K562 (cell line): ENCODE data around the gene C2orf92. TPM values are rescaled to one million over a fixed set of nuclear protein-coding genes. Genes with fewer than 3 reads are reported as not detected.

Experiments
- ATAC-seq: fragments of 200-7000 bp; cut with Tn5 transposase; 3 replicates; pipeline ENCODE4 v1.9.1; 2020; ENCODE audit warnings: moderate library complexity
- BruUV-seq: library from RNA; stranded (reverse); fragments of 400-500 nt; replicated peaks from 2 replicates; lab custom pipeline; 2021; lab: Mats Ljungman, UMichigan
- CTCF ChIA-PET: fragments of 300-600 bp; formaldehyde crosslinking; extraction: SDS; loops from one replicate; lab custom pipeline; 2021; ENCODE audit warnings: low intra/inter-chr PET ratio; lab: Yijun Ruan, JAX
- POLR2A ChIA-PET: fragments of 300-600, 350-650 bp; sonication (Branson Sonifier 250); formaldehyde crosslinking; extraction: SDS; loops from one replicate; lab custom pipeline; 2021; ENCODE audit warnings: antibody characterized with exemption, inconsistent platforms; lab: Yijun Ruan, JAX
- DNase-seq, 4 experiments: peaks; one replicate each; pipeline versions ENCODE4 v3.0.0 to v3.0.0-alpha.2; 2011 to 2018; ENCODE audit warnings: low spot score in 3 of 4, mixed read lengths in 3 of 4; ENCODE audit errors: extremely low read depth in 1 of 4
- FAIRE-seq: peaks from 2 replicates; lab custom pipeline; 2011; peaks lifted over from hg19 to GRCh38; lab: Jason Lieb, UNC
- H2AFZ ChIP-seq: 2 replicates; pipeline ENCODE4 v1.6.0; 2011; ENCODE audit warnings: low read depth, low read length, control low read depth, inconsistent platforms
- H3K27ac ChIP-seq: fragments of 200-600 bp; 3 replicates; pipeline ENCODE4 v1.8.0; 2011; ENCODE audit warnings: low read depth, mild to moderate bottlenecking, control low read depth, inconsistent platforms, low read length, moderate library complexity, mixed read lengths; ENCODE audit errors: extremely low read depth
- H3K27me3 ChIP-seq, 2 experiments: fragments of 300-600 bp in 1 of 2; 2 replicates in 1 of 2; 3 replicates in 1 of 2; pipeline versions ENCODE4 v1.6.0 to v1.8.0; 2011; ENCODE audit warnings: inconsistent platforms in 2 of 2, low read length in 2 of 2, mild to moderate bottlenecking in 1 of 2, mixed read lengths in 1 of 2, moderate library complexity in 1 of 2; ENCODE audit not compliant: control insufficient read depth in 2 of 2, insufficient read depth in 2 of 2
- H3K36me3 ChIP-seq: fragments of 300-600 bp; 3 replicates; pipeline ENCODE4 v1.8.0; 2011; ENCODE audit warnings: mild to moderate bottlenecking, low read length, inconsistent platforms; ENCODE audit not compliant: control insufficient read depth, insufficient read depth
- H3K4me1 ChIP-seq, 2 experiments: fragments of 200-600 bp in 1 of 2; replicated peaks in 1 of 2; 2 replicates in 1 of 2; 3 replicates in 1 of 2; pipeline versions ENCODE4 v1.5.1 to v1.8.0; 2011; ENCODE audit warnings: inconsistent platforms in 2 of 2, low read length in 2 of 2, mild to moderate bottlenecking in 1 of 2, mixed read lengths in 1 of 2, moderate library complexity in 1 of 2; ENCODE audit not compliant: control insufficient read depth in 2 of 2, insufficient read depth in 2 of 2
- H3K4me2 ChIP-seq: 2 replicates; pipeline ENCODE4 v1.6.1; 2011; ENCODE audit warnings: low read length, control low read depth, inconsistent platforms, mixed read lengths; ENCODE audit not compliant: insufficient read depth
- H3K4me3 ChIP-seq: fragments of 200-600 bp; sonication (generic), shearing (Covaris generic); 2 replicates; pipeline ENCODE4 v1.5.1; 2016; ENCODE audit warnings: control low read depth, inconsistent platforms
- H3K79me2 ChIP-seq: fragments of 200-600 bp; 3 replicates; pipeline ENCODE4 v1.8.0; 2011; ENCODE audit warnings: low read length, inconsistent platforms; ENCODE audit not compliant: control insufficient read depth, insufficient read depth
- H3K9ac ChIP-seq, 2 experiments: 2 replicates each; pipeline versions ENCODE4 v1.6.0 to v1.6.1; 2011; ENCODE audit warnings: low read depth in 2 of 2, low read length in 2 of 2, control low read depth in 1 of 2, inconsistent platforms in 1 of 2, mild to moderate bottlenecking in 1 of 2, mixed read lengths in 1 of 2; ENCODE audit not compliant: insufficient read depth in 1 of 2
- H3K9me1 ChIP-seq: one replicate; pipeline ENCODE4 v1.6.0; 2011; ENCODE audit warnings: inconsistent platforms, mild to moderate bottlenecking, low read length, moderate library complexity; ENCODE audit not compliant: control insufficient read depth, insufficient read depth
- H3K9me3 ChIP-seq: replicated peaks from 2 replicates; pipeline ENCODE4 v1.5.1; 2011; ENCODE audit warnings: low read depth, low read length, inconsistent platforms; ENCODE audit not compliant: control insufficient read depth, insufficient read depth
- H4K20me1 ChIP-seq: replicated peaks from 2 replicates; pipeline ENCODE4 v1.6.1; 2011; ENCODE audit warnings: low read length, inconsistent platforms, mixed read lengths; ENCODE audit not compliant: control insufficient read depth, insufficient read depth
- CTCF ChIP-seq, 3 experiments: IDR thresholded peaks in 2 of 3; conservative IDR thresholded peaks in 1 of 3; 2 replicates each; pipeline ENCODE4 v1.5.1; 2011 to 2012; ENCODE audit warnings: low read length in 3 of 3, mild to moderate bottlenecking in 3 of 3, control low read depth in 2 of 3, improper control_type of control experiment in 1 of 3, inconsistent platforms in 1 of 3, low read depth in 1 of 3, mixed read lengths in 1 of 3, moderate library complexity in 1 of 3; ENCODE audit not compliant: insufficient read depth in 2 of 3
- DMBX1 ChIP-seq: fragments of 250-450 bp; sonication (Bioruptor Pico); IDR thresholded peaks from 2 replicates; pipeline ENCODE4 v1.8.0; 2022; ENCODE audit warnings: inconsistent platforms, mild to moderate bottlenecking, moderate library complexity, borderline replicate concordance
- JUND ChIP-seq, 2 experiments: IDR thresholded peaks; 2 replicates in 1 of 2; 3 replicates in 1 of 2; pipeline ENCODE4 v1.6.1; 2011; ENCODE audit warnings: borderline replicate concordance in 2 of 2, low read depth in 2 of 2, low read length in 2 of 2, improper control_type of control experiment in 1 of 2, missing biosample characterization in 1 of 2, missing genetic modification characterization in 1 of 2, missing genetic modification reagents in 1 of 2
- MAZ ChIP-seq, 2 experiments: fragments of 450-650 bp in 1 of 2; sonication (generic) in 1 of 2; formaldehyde crosslinking; IDR thresholded peaks in 1 of 2; conservative IDR thresholded peaks in 1 of 2; 2 replicates each; pipeline versions ENCODE4 v1.4.0 to v1.5.0; 2020; ENCODE audit warnings: mild to moderate bottlenecking in 1 of 2, missing genetic modification reagents in 1 of 2
- MNT ChIP-seq, 2 experiments: fragments of 450-650 bp; conservative IDR thresholded peaks; 2 replicates each; pipeline ENCODE4 v1.6.1; 2017; ENCODE audit warnings: mild to moderate bottlenecking in 2 of 2, moderate library complexity in 2 of 2
- MYC ChIP-seq, 2 experiments: fragments of 250-450 bp in 1 of 2; sonication (Bioruptor Pico) in 1 of 2; IDR thresholded peaks; 2 replicates each; pipeline versions ENCODE4 v1.5.1 to v1.6.1; 2012 to 2021; ENCODE audit warnings: low read depth in 2 of 2, borderline replicate concordance in 1 of 2, improper control_type of control experiment in 1 of 2, low read length in 1 of 2, mild to moderate bottlenecking in 1 of 2, moderate library complexity in 1 of 2
- NR2F6 ChIP-seq: fragments of 450-650 bp; formaldehyde crosslinking; IDR thresholded peaks from 2 replicates; pipeline ENCODE4 v1.4.0; 2020; ENCODE audit warnings: mild to moderate bottlenecking
- NR4A1 ChIP-seq, 2 experiments: fragments of 250-450 bp in 1 of 2; fragments of 450-650 bp in 1 of 2; sonication (Bioruptor Pico) in 1 of 2; IDR thresholded peaks; 2 replicates each; pipeline versions ENCODE4 v1.4.0 to v1.6.1; 2016 to 2020; ENCODE audit warnings: mild to moderate bottlenecking in 2 of 2, missing compliant biosample characterization in 1 of 2, missing genetic modification characterization in 1 of 2, moderate library complexity in 1 of 2
- RNF2 ChIP-seq: sonication (generic); IDR thresholded peaks from 2 replicates; pipeline ENCODE4 v1.6.1; 2016
- SMAD4 ChIP-seq: fragments of 250-450 bp; sonication (Bioruptor Pico); conservative IDR thresholded peaks from 2 replicates; pipeline ENCODE4 v1.8.0; 2021; ENCODE audit warnings: inconsistent platforms, mild to moderate bottlenecking, moderate library complexity
- TOE1 ChIP-seq, 2 experiments: fragments of 450-650 bp in 1 of 2; sonication (generic) in 1 of 2; formaldehyde crosslinking in 1 of 2; IDR thresholded peaks; 2 replicates each; pipeline versions ENCODE4 v1.7.1 to v1.8.0; 2016 to 2022; ENCODE audit warnings: borderline replicate concordance in 2 of 2, mild to moderate bottlenecking in 2 of 2, antibody characterized with exemption in 1 of 2, inconsistent platforms in 1 of 2, low read depth in 1 of 2, missing genetic modification reagents in 1 of 2, moderate library complexity in 1 of 2
- ZFX ChIP-seq: sonication (generic); formaldehyde crosslinking; IDR thresholded peaks from 2 replicates; pipeline ENCODE4 v1.8.0; 2022; ENCODE audit warnings: mild to moderate bottlenecking, missing genetic modification reagents, moderate library complexity
- ZNF766 ChIP-seq: fragments of 200-800 bp; sonication (Bioruptor generic); conservative IDR thresholded peaks from 2 replicates; pipeline ENCODE4 v1.6.1; 2016; ENCODE audit warnings: missing genetic modification characterization, missing compliant biosample characterization
- WGBS: fragments of 100-300 bp; shearing (Covaris generic); methylation state at CpG from one replicate; pipeline ENCODE4 v1.1.6; 2016; ENCODE audit warnings: low coverage, mixed read lengths; ENCODE audit not compliant: insufficient coverage; ENCODE audit errors: missing lambda C conversion rate; 5-methylcytosine and 5-hydroxymethylcytosine counted together
- in situ Hi-C: fragments of 300-500 bp; cut with MboI; formaldehyde crosslinking; loops from 4 replicates; pipeline ENCODE4 v1.15.0; 2018; ENCODE audit warnings: inconsistent platforms, mixed read lengths
- intact Hi-C: fragments of 100-400 bp; cut with micrococcal nuclease; formaldehyde crosslinking; loops from 2 replicates; pipeline ENCODE4 v1.14.2; 2022
- polyA plus RNA-seq, 8 experiments: library from polyadenylated mRNA; depleted of rRNA in 4 of 8; stranded (reverse) in 5 of 8; unstranded in 3 of 8; fragments of >200 nt; fragmentation: Nextera tagmentation in 2 of 8; fragmentation: Illumina TruSeq in 1 of 8; extraction: Ambion mirVana in 2 of 8; extraction: Trizol in 1 of 8; gene quantifications; 2 replicates each; pipeline versions ENCODE4 v1.2.1 to v1.2.3, GENCODE V29; 2011 to 2014; ENCODE audit warnings: inconsistent platforms in 1 of 8, missing spikeins in 1 of 8
- total RNA-seq, 7 experiments: library from RNA; depleted of rRNA in 6 of 7; stranded (reverse); fragments of >200 nt in 6 of 7; fragmentation: Illumina TruSeq in 2 of 7; extraction: Trizol in 2 of 7; gene quantifications; 2 replicates each; pipeline versions ENCODE4 v1.2.1 to v1.2.3, GENCODE V29; 2011 to 2021; ENCODE audit warnings: low replicate concordance in 1 of 7

The C2orf92 gene
- total and polyA plus RNA-seq, 9 of the 15 experiments (the other 6 are each of a cell fraction or from before 2014, with no cell fraction given), result 0.65 to 6.8 (median 3.6) TPM

- H3K9ac ChIP-seq, result peak overlapping the region in 1 of 2 experiments; percentile 16; a peak in 2 of 4 replicates
- intact Hi-C loops (loop anchor here (1.0 to 10.0 kb wide), 2 partner anchors 48 to 685 kb away; no protein-coding TSS in a partner anchor), in situ Hi-C loops (loop anchor here (5.0 kb wide), 1 partner anchor 103 kb away; no protein-coding TSS in a partner anchor)
- ChIA-PET POLR2A (interaction anchor here (0.8 to 4.4 kb wide), 5 partner anchors 9 to 109 kb away, joined by 3 to 17 read pairs (median 5); partner anchors contain the start of genes ACTR1B and COX5B), CTCF (interaction anchor here (0.6 to 7.4 kb wide), 5 partner anchors 36 to 685 kb away, joined by 3 to 198 read pairs (median 12); partner anchors contain the start of genes ACTR1B and ANKRD36B)
- H3K27ac ChIP-seq, result no peak overlapping the region
- peak; percentile 61 to 79 (median 67) for DNase-seq
- H3K27me3 ChIP-seq, result no peaks in the 10 kb centered on the region
- peaks cover 0 to 6% of the 10 kb centered on the region in 2 experiments; a peak in 2 of 5 replicates for H3K4me1 ChIP-seq
- H3K4me2 ChIP-seq, result no peak overlapping the region; the same call in 1 of the 2 replicates
- no peaks in the 10 kb centered on the region for H3K9me3 ChIP-seq
- no peaks in the 10 kb centered on the region for H4K20me1 ChIP-seq
- no peaks in the 10 kb centered on the region for H3K9me1 ChIP-seq
- BruUV-seq, result no TSS peak
- no peaks in the 10 kb centered on the region for H3K79me2 ChIP-seq
- peak; percentile 92 for ATAC-seq
- FAIRE-seq, result peak; percentile 92
- H3K4me3 ChIP-seq, result no peak overlapping the region
- peak overlapping the region; percentile 95 for H2AFZ ChIP-seq
- WGBS, result 17% methylated on average over 10 of the region's 11 CpGs
- H3K36me3 ChIP-seq, result no peaks in the 10 kb centered on the region
- TF ChIP-seq DMBX1 (CRISPR knock-in tag) (peak; percentile 62; the same call in 1 of the 2 replicates), JUND (IDR thresholded peaks at IDR 0.05; ENCODE audit: borderline replicate concordance, low read depth, low read length) (0 out of 2 replicates have a peak, but pooled peaks have one; percentile 30), JUND (tag; IDR thresholded peaks at IDR 0.05; ENCODE audit: borderline replicate concordance, low read depth, low read length) (no peak; the same call in 2 of the 3 replicates), NR2F6 (CRISPR knock-in tag) (no peak), TOE1 (IDR thresholded peaks at IDR 0.05; ENCODE audit: borderline replicate concordance) (no peak), TOE1 (CRISPR knock-in tag; IDR thresholded peaks at IDR 0.05; ENCODE audit: borderline replicate concordance, low read depth) (no peak), CTCF (IDR thresholded peaks at IDR 0.05 in 2 of 3, conservative IDR thresholded peaks at IDR 0.05 in 1 of 3; ENCODE audit: insufficient read depth in 2 of 3, low read depth in 1 of 3, low read length in 3 of 3) (peak; percentile 80 to 84 (median 82)), RNF2 (no peak), NR4A1 (CRISPR knock-in tag; IDR thresholded peaks at IDR 0.05) (no peak), NR4A1 (tag; IDR thresholded peaks at IDR 0.05) (0 out of 2 replicates have a peak, but pooled peaks have one; percentile 63), MAZ (CRISPR knock-in tag; conservative IDR thresholded peaks at IDR 0.05 in 1 of 2, IDR thresholded peaks at IDR 0.05 in 1 of 2) (0 out of 4 replicates have a peak, but pooled peaks of 1 of the 2 experiments have one; percentile 32), MYC (IDR thresholded peaks at IDR 0.05; ENCODE audit: low read depth, low read length) (peak; percentile 82), MYC (CRISPR knock-in tag; IDR thresholded peaks at IDR 0.05; ENCODE audit: borderline replicate concordance, low read depth) (no peak), SMAD4 (CRISPR knock-in tag) (peak; percentile 55; the same call in 1 of the 2 replicates), MNT (conservative IDR thresholded peaks at IDR 0.05) (peak in 1 of 2 experiments; percentile 46; a peak in 2 of 4 replicates), ZFX (peak; percentile 56), ZNF766 (CRISPR knock-in tag) (0 out of 2 replicates have a peak, but pooled peaks have one; percentile 14)
These were observed 30.4 kb downstream of the C2orf92 start for GRCh38 chr2:97699765-97700444.
